GM19438 (cell line): ENCODE results near the gene TTC7B.

Experiments
- ATAC-seq: cut with Tn5 transposase; IDR thresholded peaks from one replicate; pipeline ENCODE4 v1.9.1; 2021; ENCODE audit warnings: low read depth; ENCODE audit not compliant: unreplicated experiment

TTC7B gene

DNA sequence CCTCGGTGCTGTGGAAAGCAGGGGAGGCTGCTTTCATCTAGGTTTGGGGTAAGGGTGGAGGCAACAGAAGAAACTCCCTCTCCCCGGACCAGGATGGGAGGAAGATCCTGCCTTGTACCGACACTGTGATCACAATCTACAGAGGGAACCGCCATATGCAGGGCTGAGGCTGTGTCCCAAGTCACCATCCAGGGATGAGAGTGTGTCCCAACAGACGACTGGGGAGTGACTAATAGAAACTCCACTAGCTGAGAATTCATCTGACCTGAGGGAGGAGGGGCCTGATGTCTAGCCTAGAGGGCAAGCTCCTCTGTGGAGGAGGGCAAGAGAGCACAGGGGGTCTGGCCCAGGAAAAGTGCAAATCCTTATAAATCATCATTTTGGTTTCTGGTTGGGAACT lies 247.0 kb downstream of the TTC7B start:
- ATAC-seq, result no peak

GRCh38 chr14:90568405-90568804 lies 247.8 kb downstream of the TTC7B start:
- ATAC-seq, result no peak

DNA sequence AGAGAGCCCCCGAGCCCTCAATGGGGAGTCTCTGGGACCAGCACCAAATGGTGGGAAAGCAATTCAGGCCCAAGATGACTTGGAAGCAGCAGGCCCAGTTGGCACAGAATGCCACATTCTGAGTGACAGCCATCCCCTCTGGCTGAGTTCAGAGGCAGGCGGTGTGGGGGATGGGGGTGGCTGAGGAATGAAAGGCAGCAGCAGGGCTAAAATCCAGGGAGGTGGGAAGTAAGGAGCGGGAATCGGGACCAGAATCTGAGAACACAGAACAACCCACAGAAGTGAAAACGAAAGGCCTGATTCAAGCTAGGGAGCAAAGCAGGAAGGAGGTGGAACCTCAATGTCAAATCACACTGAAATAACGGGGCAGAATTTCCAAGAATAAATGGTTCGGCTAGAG lies 248.2 kb downstream of the TTC7B start:
- no peak for ATAC-seq

DNA sequence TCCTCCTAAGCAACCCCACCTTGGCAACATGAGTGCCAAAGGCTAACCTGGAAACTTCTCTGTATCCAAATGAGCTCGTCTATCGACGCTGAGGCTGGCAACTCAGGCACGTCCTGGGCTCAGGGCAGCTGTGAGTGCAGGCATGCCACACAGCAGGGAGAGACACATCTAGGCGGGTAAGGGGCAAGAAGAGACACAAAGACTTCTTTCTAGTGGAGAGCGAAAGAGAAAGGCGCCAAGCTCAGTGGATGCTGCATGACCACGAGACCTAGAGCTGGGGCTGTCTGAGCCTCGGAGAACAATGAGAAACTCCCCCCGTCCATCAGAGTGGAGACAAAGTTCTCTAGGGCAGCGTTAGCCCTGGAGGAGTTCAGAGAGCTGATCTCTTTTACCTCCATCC lies 249.0 kb downstream of the TTC7B start:
- ATAC-seq, result no peak

- ATAC-seq, result no peak
Measured at GRCh38 chr14:90566481-90566880, 249.7 kb downstream of the TTC7B start.

DNA sequence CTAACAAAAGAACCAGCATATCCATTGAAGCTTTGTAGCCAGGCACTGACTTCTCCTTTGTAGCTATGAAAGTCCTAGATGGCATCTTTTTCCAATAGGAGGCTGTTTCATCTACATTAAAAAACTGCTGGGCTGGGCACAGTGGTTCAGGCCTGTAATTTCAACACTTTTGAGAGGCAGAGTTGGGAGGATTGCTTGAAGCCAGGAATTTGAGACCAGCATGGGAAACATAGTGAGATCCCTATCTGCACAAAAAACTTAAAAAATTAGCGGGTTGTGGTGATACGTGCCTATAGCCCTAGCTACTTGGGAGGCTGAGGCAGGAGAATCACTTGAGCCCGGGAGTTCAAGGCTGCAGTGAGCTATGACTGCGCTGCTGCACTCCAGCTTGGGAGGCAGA lies 251.7 kb downstream of the TTC7B start:
- ATAC-seq, result no peak

DNA sequence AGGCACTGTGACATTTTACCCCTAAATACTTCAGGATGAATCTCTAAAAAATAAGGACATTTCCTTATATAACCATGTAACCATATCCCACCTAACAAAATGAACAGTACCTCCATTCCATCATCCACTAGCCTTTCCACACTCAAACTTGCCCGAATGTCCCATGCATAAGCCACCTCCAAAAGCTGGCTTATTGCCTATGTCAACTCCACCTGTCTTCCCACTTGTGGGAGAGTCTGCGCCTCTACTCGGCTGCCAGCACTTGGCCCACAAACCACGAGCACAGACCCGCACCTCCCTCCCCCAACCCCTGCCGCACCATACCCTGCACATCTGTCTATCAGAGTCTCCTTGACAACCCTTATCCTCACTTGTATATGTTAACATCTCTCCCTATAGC lies 253.6 kb downstream of the TTC7B start:
- no peak for ATAC-seq

DNA sequence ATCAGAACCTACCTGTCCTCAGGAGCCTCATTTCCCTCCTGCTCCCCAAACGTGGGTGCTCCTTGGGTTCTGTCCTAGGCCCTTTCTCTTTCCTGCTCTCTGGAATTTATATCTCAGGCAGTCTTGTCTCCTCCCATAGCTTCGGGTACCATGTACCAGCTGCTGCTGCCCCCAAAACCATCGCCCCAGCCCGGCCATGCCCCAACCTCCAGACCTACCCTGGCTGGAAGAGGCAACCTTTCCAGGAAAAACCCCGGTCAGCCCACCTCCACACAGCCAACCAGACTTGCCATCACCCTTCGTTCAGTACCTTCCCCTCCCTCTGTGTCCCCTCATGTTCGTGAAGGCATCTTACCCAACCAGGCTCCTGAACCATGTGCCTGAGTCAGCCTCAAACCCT lies 254.3 kb downstream of the TTC7B start:
- no peak for ATAC-seq

DNA sequence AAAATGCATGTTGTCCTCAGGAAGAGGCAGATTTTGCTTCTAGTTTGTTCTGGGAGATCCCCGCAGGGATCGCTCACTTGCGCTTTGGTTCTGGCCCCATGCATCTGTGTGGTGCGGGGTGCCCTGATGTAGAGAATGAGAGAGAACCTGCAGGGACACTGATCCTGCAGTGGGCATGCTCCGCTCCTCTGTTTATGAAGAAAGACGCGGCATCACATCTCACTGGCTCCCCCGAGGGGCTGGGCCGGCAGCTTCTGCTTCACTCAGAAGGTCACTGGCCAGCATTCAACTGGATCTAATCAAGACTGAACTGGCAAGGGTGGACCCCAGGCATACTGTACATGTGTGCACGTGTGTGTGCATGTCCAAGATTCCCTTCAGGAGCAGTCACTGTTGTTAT lies 255.2 kb downstream of the TTC7B start:
- no peak for ATAC-seq

DNA sequence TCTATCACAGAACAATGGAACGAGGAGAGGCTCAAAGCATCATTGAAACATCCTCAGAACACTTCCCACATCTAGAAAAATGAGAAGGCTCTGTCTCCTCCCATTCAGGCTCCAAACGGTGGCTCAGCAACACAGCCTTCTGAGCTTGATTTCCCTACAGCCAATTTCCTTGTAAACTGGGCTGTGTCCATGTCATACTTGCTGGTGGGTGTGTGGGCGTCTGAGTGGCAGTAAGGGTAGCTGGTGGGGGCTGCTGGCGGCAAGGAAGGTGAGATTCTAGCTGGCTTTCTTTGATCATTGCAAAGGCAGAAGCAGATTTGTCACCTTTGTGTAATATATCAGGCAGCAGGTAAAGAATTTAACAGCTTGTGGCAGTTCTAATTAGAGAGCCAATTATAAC lies 255.7 kb downstream of the TTC7B start:
- ATAC-seq, result no peak

GRCh38 chr14:90559811-90560492 lies 256.3 kb downstream of the TTC7B start:
- ATAC-seq, result no peak

DNA sequence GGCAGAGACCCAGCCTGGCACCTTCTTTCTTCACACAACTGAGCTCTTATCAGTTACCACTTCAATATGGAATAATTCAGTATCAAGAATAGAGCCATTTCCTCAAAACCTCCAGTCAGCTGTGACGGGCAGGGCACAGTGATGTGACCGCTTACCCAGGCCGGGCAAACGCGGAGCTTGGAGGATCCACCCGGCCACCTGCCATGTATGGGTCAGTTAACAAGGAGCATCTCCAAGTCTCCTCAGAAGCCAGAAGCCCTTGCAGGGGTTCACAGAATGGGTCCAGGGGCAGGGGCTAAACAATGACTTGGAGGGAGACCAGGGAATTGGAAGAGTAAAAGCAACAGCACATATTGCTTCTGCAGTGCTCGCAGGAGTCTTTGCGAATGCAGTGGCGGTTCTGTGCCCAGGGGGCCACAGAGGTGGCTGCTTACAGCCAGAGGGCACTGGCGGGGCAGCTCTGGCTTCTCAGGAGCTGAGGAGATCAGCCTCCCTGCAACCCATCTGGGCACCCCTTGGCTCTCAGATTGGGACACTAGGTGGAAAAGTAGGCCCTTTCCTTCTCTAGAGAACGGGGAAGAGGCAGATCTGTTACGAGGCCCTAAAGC lies 257.1 kb downstream of the TTC7B start:
- no peak for ATAC-seq

DNA sequence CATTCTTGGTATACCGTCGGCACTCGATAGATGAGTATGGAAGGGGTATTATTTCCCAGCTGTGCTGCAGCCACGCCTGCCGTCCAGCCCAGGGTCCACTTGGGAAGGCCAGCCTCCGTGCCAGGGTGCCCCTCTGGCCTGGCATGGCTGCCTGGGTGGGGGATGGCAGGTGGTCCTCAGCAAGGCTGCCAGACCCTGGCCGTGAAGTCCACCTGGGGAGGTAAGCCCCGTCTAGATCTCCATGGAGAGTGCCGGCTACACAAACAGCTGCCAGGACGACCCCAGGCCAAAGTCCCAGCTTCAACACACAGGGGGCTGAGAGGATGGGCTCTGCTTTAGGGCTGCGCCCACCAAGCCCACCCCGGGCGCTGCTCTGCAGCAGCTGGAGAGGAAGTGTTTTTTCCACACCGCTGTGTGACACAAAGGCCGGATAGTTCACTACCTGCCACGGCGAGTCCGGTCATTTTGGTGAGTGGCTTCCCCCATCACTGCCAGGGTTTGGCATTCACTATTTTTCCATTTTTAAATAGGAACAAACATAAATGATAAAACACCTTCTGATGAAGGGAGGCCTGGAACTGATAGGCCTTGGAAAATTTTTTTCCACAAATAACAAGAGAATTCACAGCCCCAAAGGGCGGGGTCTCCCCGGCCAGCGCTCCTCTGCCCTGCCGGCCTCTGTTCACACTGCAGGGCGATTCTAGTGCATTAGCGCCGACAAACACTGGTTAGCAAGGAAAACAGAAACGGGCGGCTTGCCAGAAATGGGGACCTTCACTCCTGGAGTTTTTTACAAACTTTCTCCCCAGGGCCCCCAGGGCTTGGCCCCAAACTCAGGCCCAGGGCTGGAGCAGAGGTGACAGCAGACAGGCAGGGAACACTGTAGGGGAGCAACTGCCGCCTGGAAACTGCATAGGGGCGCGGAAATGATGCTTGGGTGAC lies 257.9 kb downstream of the TTC7B start:
- ATAC-seq, result no peak

GRCh38 chr14:90557516-90557915 lies 258.7 kb downstream of the TTC7B start:
- ATAC-seq, result no peak

DNA sequence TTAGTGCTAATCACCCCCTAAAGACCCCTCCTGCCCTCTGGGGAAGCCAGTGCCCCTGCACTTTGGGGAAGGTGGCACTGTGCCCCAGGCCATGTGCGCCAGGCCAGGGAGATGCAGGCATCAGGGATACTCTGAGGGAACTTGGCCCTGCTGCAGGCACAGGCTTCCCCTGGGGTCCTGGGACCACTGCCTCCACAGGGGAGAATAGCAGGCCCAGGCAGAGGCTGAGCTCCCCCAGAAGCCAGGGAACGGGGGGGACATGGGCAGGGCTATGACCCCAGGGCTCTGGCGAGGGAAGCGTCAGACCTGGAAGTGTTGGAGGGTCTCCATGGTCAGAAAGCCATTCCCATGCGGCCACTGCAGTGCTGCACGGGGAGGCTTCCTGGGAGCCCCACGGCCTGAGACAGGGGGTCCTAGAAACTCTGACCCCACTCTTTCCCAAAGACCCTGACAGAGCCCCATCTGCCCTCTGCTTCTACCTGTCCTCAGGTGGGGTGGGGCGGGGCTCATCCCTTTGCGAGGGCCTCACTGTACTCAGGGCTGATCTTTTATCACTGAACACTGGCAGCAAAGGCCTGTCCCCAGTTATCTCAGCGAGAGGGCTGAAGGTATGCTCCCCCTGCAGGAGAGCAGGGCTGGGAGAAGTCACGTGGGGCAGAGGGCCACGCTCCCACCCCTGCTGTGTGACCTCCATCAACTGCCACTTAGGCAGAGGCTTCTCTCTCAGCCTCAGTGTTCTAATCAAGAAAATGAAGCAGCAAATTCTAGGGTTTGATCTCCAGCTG lies 259.4 kb downstream of the TTC7B start:
- no peak for ATAC-seq

DNA sequence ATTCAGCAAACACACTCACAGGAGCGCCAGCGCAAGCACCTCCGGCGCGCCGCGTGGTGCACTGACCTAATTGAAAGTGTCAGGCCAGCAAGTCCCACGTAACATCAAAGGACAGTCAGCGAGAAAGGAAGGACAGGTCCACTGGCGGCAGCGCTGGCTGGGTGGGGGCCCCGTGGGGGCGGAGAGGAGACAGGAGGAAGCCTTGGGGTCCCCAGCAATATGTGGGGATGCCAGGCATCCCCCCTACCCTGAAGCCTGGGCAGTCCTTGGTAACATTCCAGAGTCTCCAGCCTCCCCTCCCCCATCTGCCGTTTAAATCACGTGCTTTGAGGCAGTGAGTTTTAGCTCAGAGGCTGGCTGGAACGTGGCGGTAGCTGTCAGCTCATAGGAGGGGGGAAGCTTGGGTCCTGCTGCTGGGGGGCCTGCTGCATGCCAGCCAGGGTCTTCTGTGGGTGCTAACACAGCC lies 260.2 kb downstream of the TTC7B start:
- no peak for ATAC-seq

- ATAC-seq, result no peak
Measured at GRCh38 chr14:90555126-90556011, 260.9 kb downstream of the TTC7B start.

GRCh38 chr14:90554341-90554740 lies 261.9 kb downstream of the TTC7B start:
- no peak for ATAC-seq

- ATAC-seq, result no peak
Measured at GRCh38 chr14:90553921-90554336, 262.3 kb downstream of the TTC7B start.
